IPS-NIHi11 (cell line): Measurements from ENCODE around the gene TUBA4A.
A peak's percentile ranks its signal among the peaks of the same experiment; 100 is the strongest.
"Not testable (repeated sequence)": the region's sequence is repeated elsewhere in the genome, so short reads cannot be mapped to it uniquely, and the experiment has no call there.

Experiments
- DNase-seq: peaks from one replicate; pipeline ENCODE4 v3.0.0; 2012; ENCODE audit warnings: mixed read lengths, low spot score

TUBA4A gene

DNA sequence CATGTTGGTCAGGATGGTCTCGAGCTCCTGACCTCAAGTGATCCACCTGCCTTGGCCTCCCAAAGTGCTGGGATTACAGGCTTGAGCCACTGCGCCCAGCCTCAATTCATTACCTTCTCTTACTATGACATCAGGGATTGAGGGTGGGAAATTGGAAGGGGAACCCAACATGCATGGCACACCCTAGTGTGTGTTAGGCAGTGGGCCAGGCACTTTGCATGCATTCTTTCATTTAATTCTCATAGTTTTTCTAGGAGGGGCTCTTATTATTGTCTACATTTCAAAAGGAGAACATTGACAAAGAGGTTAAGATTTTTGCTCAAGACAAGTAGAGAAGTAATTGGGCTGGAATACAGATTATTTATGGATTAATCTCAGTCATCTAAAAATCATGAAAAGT, 14.6 kb upstream of the TUBA4A start:
- no peak for DNase-seq

DNA sequence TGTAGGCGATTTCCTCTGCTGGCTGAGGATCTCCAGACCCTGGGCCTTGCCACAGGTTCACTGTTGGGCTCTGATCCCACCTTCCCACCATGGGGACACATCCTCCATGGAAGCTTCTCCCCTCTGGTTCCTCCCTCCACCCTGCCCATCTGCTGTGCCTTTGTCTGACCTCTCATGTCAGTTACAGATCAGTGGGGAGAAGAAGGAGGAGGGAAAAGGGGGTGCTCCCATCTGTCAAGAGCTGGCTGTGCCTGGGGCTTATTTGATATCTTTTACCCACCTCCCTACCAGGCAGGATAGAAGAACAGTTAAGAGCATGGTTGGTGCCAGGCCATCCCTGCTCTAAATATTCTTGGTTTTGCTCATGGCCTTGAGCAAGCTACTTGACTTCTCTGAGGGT, 13.2 kb upstream of the TUBA4A start:
- DNase-seq = no peak

GRCh38 chr2:219266232-219266631, 12.5 kb upstream of the TUBA4A start:
- DNase-seq = no peak

- DNase-seq = no peak
Measured at GRCh38 chr2:219261024-219261855, 7.5 kb upstream of the TUBA4A start.

GRCh38 chr2:219258942-219259341, 5.2 kb upstream of the TUBA4A start:
- not testable (repeated sequence) for DNase-seq

GRCh38 chr2:219254590-219255201, 978 bp upstream of the TUBA4A start:
- no peak for DNase-seq

DNA sequence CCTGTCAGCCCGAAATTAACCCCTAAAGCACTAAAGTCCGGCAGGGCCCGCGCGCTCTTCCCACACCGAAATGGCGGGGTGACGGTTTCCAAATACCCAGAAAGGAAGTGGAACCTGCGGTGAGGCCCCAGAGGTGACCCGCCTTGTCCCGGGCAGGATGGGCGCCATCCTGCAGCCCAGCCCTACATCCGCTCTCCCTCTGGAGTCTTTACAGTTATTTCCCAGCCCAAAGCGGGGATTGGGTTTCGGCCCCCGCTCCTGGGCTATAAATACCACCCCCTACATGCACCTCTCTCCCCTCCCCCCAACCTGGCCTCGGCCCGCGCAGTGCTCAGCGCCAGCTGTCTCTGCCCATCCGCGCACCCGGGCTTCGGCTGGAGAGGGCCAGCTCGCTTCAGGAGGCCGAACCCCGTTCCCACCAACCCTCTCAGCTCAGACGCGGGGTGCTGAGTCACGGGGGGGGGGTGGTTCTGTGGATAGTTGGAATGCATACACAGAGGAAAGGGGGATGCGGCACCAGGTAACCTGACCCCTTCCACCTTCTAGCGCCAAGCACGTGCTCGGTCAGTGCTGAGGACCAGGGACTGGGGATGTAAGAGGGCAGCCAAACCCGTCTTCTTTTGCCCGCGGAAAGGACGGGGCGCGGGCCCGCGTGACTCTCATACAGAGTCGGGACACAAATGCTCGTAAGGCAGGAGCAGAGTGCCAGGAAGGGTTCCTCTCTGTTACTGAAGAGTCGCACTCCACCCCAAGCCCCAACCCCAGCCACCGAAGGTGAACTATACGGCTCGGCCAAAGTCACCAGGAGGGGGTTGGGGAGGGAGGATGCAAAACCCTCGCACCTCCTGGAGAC, 592 bp downstream of the TUBA4A start, which contains the start of gene TUBA4B:
TUBA4B (plus strand) TSS at position 344 of the 853 bp plus-strand sequence; CDS start at position 509, 165 bp downstream.
- DNase-seq = peak; percentile 54

GRCh38 chr2:219252570-219252899, 1.2 kb downstream of the TUBA4A start:
- DNase-seq = no peak

GRCh38 chr2:219252084-219252483, 1.6 kb downstream of the TUBA4A start:
- no peak for DNase-seq

GRCh38 chr2:219251656-219252055, 2.1 kb downstream of the TUBA4A start:
- no peak for DNase-seq

GRCh38 chr2:219250049-219250781, 3.5 kb downstream of the TUBA4A start:
- no peak for DNase-seq

GRCh38 chr2:219249203-219249980, 4.3 kb downstream of the TUBA4A start:
- no peak for DNase-seq

DNA sequence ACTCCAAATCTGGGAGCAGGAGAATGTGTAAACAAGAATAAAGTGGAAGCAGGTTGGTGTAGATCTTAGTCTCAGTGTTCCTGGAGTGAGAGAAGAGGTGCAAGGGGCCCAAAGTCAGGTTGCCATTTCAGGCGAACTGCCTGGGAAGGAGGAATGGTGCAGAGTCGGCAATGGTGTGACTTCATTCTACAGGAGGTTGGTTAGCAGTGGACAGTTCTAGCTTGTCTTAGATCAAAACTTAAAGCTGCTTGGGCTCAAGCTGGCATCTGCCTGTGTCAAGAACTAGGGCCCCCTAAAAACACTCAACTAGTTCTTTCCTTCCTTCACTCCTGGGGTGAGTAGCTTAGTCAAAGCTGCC, 4.9 kb downstream of the TUBA4A start:
- no peak for DNase-seq

GRCh38 chr2:219247678-219248642, 5.8 kb downstream of the TUBA4A start:
- no peak for DNase-seq

GRCh38 chr2:219246559-219246958, 7.2 kb downstream of the TUBA4A start:
- no peak for DNase-seq

DNA sequence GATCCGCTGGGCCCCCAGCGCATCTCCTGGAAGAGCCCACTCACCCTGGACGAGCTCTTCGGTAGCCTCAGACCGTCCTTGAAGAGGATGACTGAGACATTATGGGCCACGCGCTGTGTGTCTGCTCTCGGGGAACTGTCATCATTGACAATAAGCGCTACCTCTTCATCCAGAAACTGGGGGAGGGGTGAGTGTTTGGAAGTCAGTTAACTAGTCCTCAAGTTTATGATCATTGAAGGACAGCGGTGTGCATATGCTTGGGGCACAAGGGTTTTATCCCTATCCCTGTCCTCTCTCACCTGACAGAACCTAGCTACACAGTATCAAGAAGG, 7.9 kb downstream of the TUBA4A start:
- no peak for DNase-seq

- peak; percentile 98 for DNase-seq
Measured at GRCh38 chr2:219245148-219245898, 8.4 kb downstream of the TUBA4A start, which contains the start of the genes GLB1L and STK16. Gene GLB1L, minus strand, starts transcription at chr2:219245444. Its CDS starts 1,871 bp downstream, at chr2:219243573. Gene STK16, plus strand, starts transcription at chr2:219245479. Its CDS starts 521 bp downstream, at chr2:219246000.

- DNase-seq = no peak
Measured at GRCh38 chr2:219244789-219245147, 8.9 kb downstream of the TUBA4A start.

DNA sequence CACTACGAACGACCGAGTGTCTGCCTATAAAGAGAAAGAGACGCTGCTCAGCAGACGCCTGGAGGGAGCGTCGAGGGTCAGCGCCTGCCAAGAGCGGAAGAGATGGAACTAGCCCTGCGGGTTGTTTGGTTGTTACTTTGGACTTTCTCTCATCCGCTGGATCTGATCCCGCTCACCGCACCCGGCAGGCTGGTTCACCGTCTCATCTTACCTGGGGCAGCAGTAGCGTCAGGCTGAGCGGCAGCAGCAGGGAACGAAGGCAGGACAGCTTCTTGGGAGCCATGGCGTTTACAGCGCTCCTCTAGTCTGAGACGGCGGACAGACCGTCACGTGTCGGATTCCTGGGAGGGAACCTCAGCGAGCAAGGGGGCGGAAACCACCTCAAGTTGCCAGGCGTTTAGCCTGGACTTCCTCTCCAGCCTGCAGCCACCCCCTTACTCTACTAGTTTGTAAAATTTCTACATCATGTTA, 10.4 kb downstream of the TUBA4A start:
- DNase-seq = no peak
